C4-2B (cell line): ENCODE results near the gene KAT14.

ENCODE experiments used
- ZFX ChIP-seq: fragments of 450-650 bp; IDR thresholded peaks from 2 replicates; pipeline ENCODE4 v1.6.1; 2017
- TF ChIP-seq, protein P1 (sequence below): fragments of 450-650 bp; conservative IDR thresholded peaks from 2 replicates; pipeline ENCODE4 v1.5.1; 2017; ENCODE audit warnings: mild to moderate bottlenecking

GRCh38 chr20:18166241-18166881 lies 28.7 kb downstream of the KAT14 start:
- TF ChIP-seq, protein P1, sequence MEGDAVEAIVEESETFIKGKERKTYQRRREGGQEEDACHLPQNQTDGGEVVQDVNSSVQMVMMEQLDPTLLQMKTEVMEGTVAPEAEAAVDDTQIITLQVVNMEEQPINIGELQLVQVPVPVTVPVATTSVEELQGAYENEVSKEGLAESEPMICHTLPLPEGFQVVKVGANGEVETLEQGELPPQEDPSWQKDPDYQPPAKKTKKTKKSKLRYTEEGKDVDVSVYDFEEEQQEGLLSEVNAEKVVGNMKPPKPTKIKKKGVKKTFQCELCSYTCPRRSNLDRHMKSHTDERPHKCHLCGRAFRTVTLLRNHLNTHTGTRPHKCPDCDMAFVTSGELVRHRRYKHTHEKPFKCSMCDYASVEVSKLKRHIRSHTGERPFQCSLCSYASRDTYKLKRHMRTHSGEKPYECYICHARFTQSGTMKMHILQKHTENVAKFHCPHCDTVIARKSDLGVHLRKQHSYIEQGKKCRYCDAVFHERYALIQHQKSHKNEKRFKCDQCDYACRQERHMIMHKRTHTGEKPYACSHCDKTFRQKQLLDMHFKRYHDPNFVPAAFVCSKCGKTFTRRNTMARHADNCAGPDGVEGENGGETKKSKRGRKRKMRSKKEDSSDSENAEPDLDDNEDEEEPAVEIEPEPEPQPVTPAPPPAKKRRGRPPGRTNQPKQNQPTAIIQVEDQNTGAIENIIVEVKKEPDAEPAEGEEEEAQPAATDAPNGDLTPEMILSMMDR = no peak
- TF ChIP-seq ZFX = no peak
